HG02973 (cell line): ENCODE measurements around the gene OR5H2.

Experiments used
- ATAC-seq: cut with Tn5 transposase; IDR thresholded peaks from one replicate; pipeline ENCODE4 v1.9.1; 2021; ENCODE audit warnings: moderate library complexity; ENCODE audit not compliant: unreplicated experiment

Gene OR5H2

GRCh38 chr3:98329392-98330124 lies 47.3 kb downstream of the OR5H2 start:
- ATAC-seq, result peak; percentile 63

DNA sequence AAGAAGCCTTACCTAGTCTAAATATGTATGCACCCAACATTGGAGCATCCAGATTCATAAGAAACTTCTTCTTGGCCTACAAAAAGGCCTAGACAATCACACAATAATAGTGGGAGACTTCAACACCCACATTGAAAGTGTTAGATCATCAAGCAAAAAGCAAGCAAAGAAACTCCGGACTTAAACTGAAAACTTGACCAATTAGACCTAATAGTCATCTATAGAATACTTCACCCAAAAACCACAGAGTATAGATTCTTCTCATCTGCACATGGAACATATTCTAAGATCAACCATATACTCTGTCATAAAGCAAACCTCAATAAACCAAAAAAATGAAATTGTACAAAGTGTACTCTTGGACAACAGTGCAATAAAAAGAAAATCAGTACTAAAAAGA lies 49.0 kb downstream of the OR5H2 start:
- ATAC-seq, result no peak
